WTC11 (cell line): ENCODE measurements around the gene MYOM3. TPM values are rescaled to one million over a fixed set of nuclear protein-coding genes. Genes with fewer than 3 reads are reported as not detected.

Experiments used
- ATAC-seq: fragments of 200-7000 bp; cut with Tn5 transposase; 2 replicates; pipeline ENCODE4 v1.10.0; 2021; ENCODE audit warnings: mild to moderate bottlenecking, moderate library complexity
- CTCF ChIA-PET: fragments of 300-600 bp; sonication (Branson Sonifier 250); formaldehyde crosslinking; loops from one replicate; lab custom pipeline; 2021; ENCODE audit warnings: antibody characterized with exemption; lab: Charles Lee
- POLR2A ChIA-PET: fragments of 350-600 bp; sonication (Branson Sonifier 250); formaldehyde crosslinking; loops from one replicate; lab custom pipeline; 2021; ENCODE audit warnings: antibody characterized with exemption; lab: Charles Lee
- DNase-seq: peaks from one replicate; pipeline ENCODE4 v3.0.0; 2021; ENCODE audit warnings: low spot score
- H3K27ac Mint-ChIP-seq: 2 replicates; pipeline ENCODE4 v1.8.0; 2021; ENCODE audit warnings: mixed read lengths
- H3K27me3 Mint-ChIP-seq: 2 replicates; pipeline ENCODE4 v1.8.0; 2021; ENCODE audit warnings: low read depth, mild to moderate bottlenecking, moderate library complexity, mixed read lengths
- H3K36me3 Mint-ChIP-seq: 2 replicates; pipeline ENCODE4 v1.8.0; 2021; ENCODE audit warnings: mixed read lengths
- H3K4me1 Mint-ChIP-seq: 2 replicates; pipeline ENCODE4 v1.8.0; 2022; ENCODE audit warnings: mixed read lengths
- H3K4me3 Mint-ChIP-seq: 2 replicates; pipeline ENCODE4 v1.8.0; 2021; ENCODE audit warnings: mild to moderate bottlenecking, moderate library complexity, mixed read lengths
- H3K9me3 Mint-ChIP-seq: 2 replicates; pipeline ENCODE4 v1.8.0; 2021; ENCODE audit warnings: mixed read lengths
- ARID4B ChIP-seq: sonication (generic); formaldehyde crosslinking; IDR thresholded peaks from 2 replicates; pipeline ENCODE4 v1.8.0; 2023; ENCODE audit warnings: missing genetic modification reagents, mild to moderate bottlenecking, borderline replicate concordance
- FOXK1 ChIP-seq: sonication (generic); formaldehyde crosslinking; IDR thresholded peaks from 2 replicates; pipeline ENCODE4 v1.8.0; 2022; ENCODE audit warnings: mild to moderate bottlenecking, moderate library complexity, missing genetic modification reagents
- FOXP4 ChIP-seq: sonication (generic); formaldehyde crosslinking; IDR thresholded peaks from 2 replicates; pipeline ENCODE4 v1.8.0; 2022; ENCODE audit warnings: mild to moderate bottlenecking, missing genetic modification reagents
- GTF2I ChIP-seq: fragments of 250-450 bp; sonication (Bioruptor Pico); conservative IDR thresholded peaks from 2 replicates; pipeline ENCODE4 v1.4.0; 2021; ENCODE audit warnings: mild to moderate bottlenecking
- MYBL2 ChIP-seq: sonication (generic); formaldehyde crosslinking; IDR thresholded peaks from 2 replicates; pipeline ENCODE4 v1.8.1; 2023; ENCODE audit warnings: mild to moderate bottlenecking, moderate library complexity, missing genetic modification reagents
- RELA ChIP-seq: sonication (generic); formaldehyde crosslinking; IDR thresholded peaks from 2 replicates; pipeline ENCODE4 v1.8.1; 2022; ENCODE audit warnings: missing genetic modification reagents, mild to moderate bottlenecking, borderline replicate concordance
- SMAD4 ChIP-seq: sonication (generic); formaldehyde crosslinking; IDR thresholded peaks from 2 replicates; pipeline ENCODE4 v1.8.0; 2022; ENCODE audit warnings: mild to moderate bottlenecking, missing genetic modification reagents
- ZNF138 ChIP-seq: sonication (generic); formaldehyde crosslinking; conservative IDR thresholded peaks from 2 replicates; pipeline ENCODE4 v1.8.1; 2022; ENCODE audit warnings: mild to moderate bottlenecking, moderate library complexity, missing genetic modification reagents
- ZNF512 ChIP-seq: sonication (generic); formaldehyde crosslinking; IDR thresholded peaks from 2 replicates; pipeline ENCODE4 v1.8.1; 2022; ENCODE audit warnings: missing genetic modification reagents, borderline replicate concordance
- total RNA-seq: library from RNA; stranded (reverse); gene quantifications from 3 replicates; pipeline ENCODE4 v1.2.3, GENCODE V29; 2021
- TF ChIP-seq, protein P1 (sequence below): sonication (generic); formaldehyde crosslinking; IDR thresholded peaks from 2 replicates; pipeline ENCODE4 v1.8.1; 2022; ENCODE audit warnings: low read depth, missing genetic modification reagents, borderline replicate concordance
- TF ChIP-seq, protein P2 (sequence below): fragments of 250-450 bp; sonication (Bioruptor Pico); IDR thresholded peaks from 2 replicates; pipeline ENCODE4 v2.1.2; 2022; ENCODE audit warnings: mild to moderate bottlenecking, moderate library complexity
- TF ChIP-seq, protein P3 (sequence below): sonication (generic); formaldehyde crosslinking; IDR thresholded peaks from 2 replicates; pipeline ENCODE4 v1.8.1; 2023; ENCODE audit warnings: mild to moderate bottlenecking, missing genetic modification reagents, moderate library complexity
- TF ChIP-seq, protein P4 (sequence below): sonication (generic); formaldehyde crosslinking; IDR thresholded peaks from 2 replicates; pipeline ENCODE4 v1.8.1; 2023; ENCODE audit warnings: mild to moderate bottlenecking, missing genetic modification reagents, moderate library complexity

Gene MYOM3
- total RNA-seq, 1 experiment from 2014 or later, result 0.13 TPM

DNA sequence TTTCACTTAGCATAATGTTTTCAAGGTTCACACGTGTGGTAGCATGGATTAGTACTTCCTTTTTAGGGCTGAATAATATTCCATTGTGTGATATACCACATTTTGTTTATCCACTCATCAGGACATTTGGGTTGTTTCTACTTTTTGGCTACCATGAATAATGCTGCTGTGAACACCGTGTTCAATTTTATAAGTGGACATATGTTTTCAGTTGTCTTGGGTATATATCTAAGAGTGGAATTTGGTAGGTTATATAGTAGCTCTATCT is 27.2 kb upstream of the MYOM3 start:
- Mint-ChIP-seq H3K9me3 (peaks cover 6% of the 10 kb centered on the region), H3K4me3 (no peak overlapping the region), H3K27ac (no peak overlapping the region), H3K4me1 (peaks cover 1% of the 10 kb centered on the region; the same call in 1 of the 2 replicates), H3K36me3 (no peaks in the 10 kb centered on the region), H3K27me3 (no peaks in the 10 kb centered on the region)
- ChIA-PET CTCF (interaction anchor here (0.9 to 3.5 kb wide), 2 partner anchors 11 to 16 kb away, joined by 3 to 23 read pairs; no protein-coding TSS in a partner anchor), POLR2A (no interaction called here)
- TF ChIP-seq FOXK1 (no peak), GTF2I (CRISPR knock-in tag) (no peak), RELA (no peak)
- TF ChIP-seq, protein P1, sequence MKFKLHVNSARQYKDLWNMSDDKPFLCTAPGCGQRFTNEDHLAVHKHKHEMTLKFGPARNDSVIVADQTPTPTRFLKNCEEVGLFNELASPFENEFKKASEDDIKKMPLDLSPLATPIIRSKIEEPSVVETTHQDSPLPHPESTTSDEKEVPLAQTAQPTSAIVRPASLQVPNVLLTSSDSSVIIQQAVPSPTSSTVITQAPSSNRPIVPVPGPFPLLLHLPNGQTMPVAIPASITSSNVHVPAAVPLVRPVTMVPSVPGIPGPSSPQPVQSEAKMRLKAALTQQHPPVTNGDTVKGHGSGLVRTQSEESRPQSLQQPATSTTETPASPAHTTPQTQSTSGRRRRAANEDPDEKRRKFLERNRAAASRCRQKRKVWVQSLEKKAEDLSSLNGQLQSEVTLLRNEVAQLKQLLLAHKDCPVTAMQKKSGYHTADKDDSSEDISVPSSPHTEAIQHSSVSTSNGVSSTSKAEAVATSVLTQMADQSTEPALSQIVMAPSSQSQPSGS (CRISPR knock-in tag), result no peak
- TF ChIP-seq, protein P2, sequence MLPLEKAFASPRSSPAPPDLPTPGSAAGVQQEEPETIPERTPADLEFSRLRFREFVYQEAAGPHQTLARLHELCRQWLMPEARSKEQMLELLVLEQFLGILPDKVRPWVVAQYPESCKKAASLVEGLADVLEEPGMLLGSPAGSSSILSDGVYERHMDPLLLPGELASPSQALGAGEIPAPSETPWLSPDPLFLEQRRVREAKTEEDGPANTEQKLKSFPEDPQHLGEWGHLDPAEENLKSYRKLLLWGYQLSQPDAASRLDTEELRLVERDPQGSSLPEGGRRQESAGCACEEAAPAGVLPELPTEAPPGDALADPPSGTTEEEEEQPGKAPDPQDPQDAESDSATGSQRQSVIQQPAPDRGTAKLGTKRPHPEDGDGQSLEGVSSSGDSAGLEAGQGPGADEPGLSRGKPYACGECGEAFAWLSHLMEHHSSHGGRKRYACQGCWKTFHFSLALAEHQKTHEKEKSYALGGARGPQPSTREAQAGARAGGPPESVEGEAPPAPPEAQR (CRISPR knock-in tag), result no peak
- ATAC-seq (no peak), DNase-seq (no peak)

DNA sequence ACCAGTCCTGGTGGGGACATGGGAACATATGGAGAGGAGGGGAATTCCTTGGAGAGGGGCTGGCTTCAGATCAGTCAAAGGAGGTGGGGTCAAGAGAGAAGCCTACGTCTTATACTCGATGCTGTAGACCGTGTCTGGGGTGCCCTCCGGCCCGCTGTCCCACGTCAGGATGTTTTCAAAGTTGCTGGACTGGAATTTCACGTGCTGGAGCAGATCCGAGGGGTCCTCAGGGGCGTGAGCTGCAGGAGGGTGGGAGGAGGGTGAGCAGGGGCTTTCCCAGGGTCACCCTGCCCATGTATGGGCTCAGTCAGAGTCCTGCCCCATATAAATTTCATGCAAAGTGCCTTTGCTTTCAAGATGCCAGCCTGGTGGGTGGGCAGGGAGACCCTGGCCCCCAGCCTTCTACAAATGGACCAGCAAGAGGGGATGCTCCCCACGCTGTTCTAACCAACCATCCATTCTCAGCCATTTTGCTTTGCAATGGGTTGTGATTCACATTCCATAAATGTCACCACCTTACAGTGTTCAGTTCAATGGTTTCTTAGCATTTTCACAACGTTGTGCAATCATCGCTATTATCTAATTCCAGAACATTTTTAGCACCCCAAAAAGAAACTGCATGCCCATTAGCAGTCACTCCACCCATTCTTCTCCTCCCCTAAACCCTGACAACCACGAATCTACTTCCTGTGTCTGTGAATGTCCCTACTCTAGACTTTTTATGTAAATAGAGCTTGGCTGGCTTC is 26.7 kb upstream of the MYOM3 start:
- ChIA-PET CTCF (interaction anchor here (0.9 kb wide), 1 partner anchor 17 kb away, joined by 3 read pairs; no protein-coding TSS in a partner anchor), POLR2A (no interaction called here)
- DNase-seq (no peak), ATAC-seq (no peak)
- peaks cover 6% of the 10 kb centered on the region for H3K9me3 Mint-ChIP-seq
- H3K36me3 Mint-ChIP-seq, result no peaks in the 10 kb centered on the region
- no peak overlapping the region for H3K4me3 Mint-ChIP-seq
- no peaks in the 10 kb centered on the region for H3K27me3 Mint-ChIP-seq
- H3K4me1 Mint-ChIP-seq, result peaks cover 4% of the 10 kb centered on the region; the same call in 1 of the 2 replicates
- TF ChIP-seq, protein P3, sequence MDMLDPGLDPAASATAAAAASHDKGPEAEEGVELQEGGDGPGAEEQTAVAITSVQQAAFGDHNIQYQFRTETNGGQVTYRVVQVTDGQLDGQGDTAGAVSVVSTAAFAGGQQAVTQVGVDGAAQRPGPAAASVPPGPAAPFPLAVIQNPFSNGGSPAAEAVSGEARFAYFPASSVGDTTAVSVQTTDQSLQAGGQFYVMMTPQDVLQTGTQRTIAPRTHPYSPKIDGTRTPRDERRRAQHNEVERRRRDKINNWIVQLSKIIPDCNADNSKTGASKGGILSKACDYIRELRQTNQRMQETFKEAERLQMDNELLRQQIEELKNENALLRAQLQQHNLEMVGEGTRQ (CRISPR knock-in tag), result no peak
- TF ChIP-seq MYBL2 (CRISPR knock-in tag) (no peak), ARID4B (CRISPR knock-in tag) (no peak)
- H3K27ac Mint-ChIP-seq, result no peak overlapping the region

DNA sequence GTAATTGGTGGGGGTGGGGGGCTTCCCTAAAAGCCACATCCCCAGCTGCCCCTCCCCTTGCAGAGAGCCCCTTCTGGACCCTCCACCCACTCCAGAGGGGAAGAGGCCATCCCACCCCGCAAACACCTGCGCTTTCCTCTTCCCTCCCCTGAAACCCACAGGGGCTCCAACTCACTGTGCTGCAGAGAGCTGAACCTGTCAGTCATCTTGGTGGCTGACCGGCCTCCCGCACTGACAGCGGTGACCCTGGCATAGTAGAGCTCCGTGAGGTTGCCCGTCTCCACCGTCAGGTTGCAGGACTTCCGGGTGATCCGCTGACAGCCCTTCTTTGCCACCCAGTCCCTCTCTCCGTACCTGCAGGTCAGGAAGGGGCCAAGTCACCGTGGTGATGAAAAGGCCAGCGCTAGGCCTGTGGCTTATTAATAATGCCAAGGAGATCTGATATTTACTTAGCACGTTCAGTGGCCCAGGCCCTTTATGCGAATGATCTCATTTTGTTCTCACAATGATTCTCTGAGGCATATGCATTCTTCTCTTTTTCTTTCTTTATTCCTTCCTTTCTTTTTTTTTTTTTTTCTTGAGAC is 25.1 kb upstream of the MYOM3 start:
- H3K27me3 Mint-ChIP-seq, result no peaks in the 10 kb centered on the region
- H3K9me3 Mint-ChIP-seq, result peaks cover 6% of the 10 kb centered on the region
- DNase-seq, result no peak
- H3K4me3 Mint-ChIP-seq, result no peak overlapping the region
- no peak for ATAC-seq
- H3K27ac Mint-ChIP-seq, result no peak overlapping the region
- POLR2A ChIA-PET, result no interaction called here
- CTCF ChIA-PET, result interaction anchor here (0.9 to 1.3 kb wide), 3 partner anchors 10 to 66 kb away, joined by 3 to 6 read pairs (median 3); no protein-coding TSS in a partner anchor
- H3K36me3 Mint-ChIP-seq, result no peaks in the 10 kb centered on the region
- peaks cover 4% of the 10 kb centered on the region; the same call in 1 of the 2 replicates for H3K4me1 Mint-ChIP-seq
- TF ChIP-seq ZNF512 (CRISPR knock-in tag), result no peak
- no peak for TF ChIP-seq FOXK1
- TF ChIP-seq ZNF138 (CRISPR knock-in tag), result no peak
- TF ChIP-seq FOXP4 (CRISPR knock-in tag), result no peak
- TF ChIP-seq, protein P4, sequence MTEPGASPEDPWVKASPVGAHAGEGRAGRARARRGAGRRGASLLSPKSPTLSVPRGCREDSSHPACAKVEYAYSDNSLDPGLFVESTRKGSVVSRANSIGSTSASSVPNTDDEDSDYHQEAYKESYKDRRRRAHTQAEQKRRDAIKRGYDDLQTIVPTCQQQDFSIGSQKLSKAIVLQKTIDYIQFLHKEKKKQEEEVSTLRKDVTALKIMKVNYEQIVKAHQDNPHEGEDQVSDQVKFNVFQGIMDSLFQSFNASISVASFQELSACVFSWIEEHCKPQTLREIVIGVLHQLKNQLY, result no peak
- TF ChIP-seq SMAD4 (CRISPR knock-in tag), result no peak
